ENCODE measurements around the gene GAMT. TPM values are rescaled to one million over a fixed set of nuclear protein-coding genes. Genes with fewer than 3 reads are reported as not detected.

Gene GAMT
- total RNA-seq, 1 experiment from 2014 or later, result 22.1 TPM

GRCh38 chr19:1384478-1385110, 16.7 kb downstream of the GAMT start:
- Histone ChIP-seq H3K4me3 (peak overlapping the region; percentile 69), H3K36me3 (0 out of 2 replicates have a peak, but pooled peaks cover 2% of the 10 kb centered on the region), H3K9me3 (no peaks in the 10 kb centered on the region), H3K27me3 (no peaks in the 10 kb centered on the region)
- no peak for DNase-seq

- Histone ChIP-seq H3K27me3 (no peaks in the 10 kb centered on the region), H3K36me3 (0 out of 2 replicates have a peak, but pooled peaks cover under 1% of the 10 kb centered on the region), H3K9me3 (no peaks in the 10 kb centered on the region), H3K4me3 (peak overlapping the region; percentile 69)
- no peak for DNase-seq
These were observed 17.3 kb downstream of the GAMT start for GRCh38 chr19:1384085-1384462.

GRCh38 chr19:1383312-1384084, 17.8 kb downstream of the GAMT start, which contains the start of gene NDUFS7:
TSS of gene NDUFS7 (plus strand) at chr19:1383907. CDS start at chr19:1383927, 20 bp downstream.
- Histone ChIP-seq H3K9me3 (no peaks in the 10 kb centered on the region), H3K27me3 (no peaks in the 10 kb centered on the region)
- peak; percentile 79 for DNase-seq

GRCh38 chr19:1383017-1383311, 18.4 kb downstream of the GAMT start:
- no peak overlapping the region for H3K4me3 ChIP-seq
- no peak for DNase-seq
- no peaks in the 10 kb centered on the region for H3K27me3 ChIP-seq

More at GRCh38 chr19:1383312-1384084, 17.8 kb downstream of the GAMT start, which contains the start of gene NDUFS7:
- H3K4me3 ChIP-seq, result peak within 1 kb of the TSS; percentile 69
- no peaks in the 10 kb centered on the region for H3K36me3 ChIP-seq

GRCh38 chr19:1382250-1382649, 19.1 kb downstream of the GAMT start:
- Histone ChIP-seq H3K4me3 (no peak overlapping the region), H3K27me3 (no peaks in the 10 kb centered on the region), H3K9me3 (no peaks in the 10 kb centered on the region), H3K36me3 (no peaks in the 10 kb centered on the region)
- DNase-seq, result no peak

More at GRCh38 chr19:1383017-1383311, 18.4 kb downstream of the GAMT start:
- H3K36me3 ChIP-seq, result no peaks in the 10 kb centered on the region
- no peaks in the 10 kb centered on the region for H3K9me3 ChIP-seq

- Histone ChIP-seq H3K27me3 (no peaks in the 10 kb centered on the region), H3K4me3 (no peak overlapping the region), H3K36me3 (no peaks in the 10 kb centered on the region), H3K9me3 (no peaks in the 10 kb centered on the region)
- no peak for DNase-seq
These were observed 21.3 kb downstream of the GAMT start for GRCh38 chr19:1379961-1380489.

- DNase-seq, result no peak
These were observed 22.0 kb downstream of the GAMT start for GRCh38 chr19:1379126-1379905.

GRCh38 chr19:1377965-1378785, 23.2 kb downstream of the GAMT start:
- Histone ChIP-seq H3K36me3 (no peaks in the 10 kb centered on the region), H3K9me3 (no peaks in the 10 kb centered on the region), H3K4me3 (no peak overlapping the region), H3K27me3 (no peaks in the 10 kb centered on the region)
- DNase-seq, result no peak

More at GRCh38 chr19:1379126-1379905, 22.0 kb downstream of the GAMT start:
- Histone ChIP-seq H3K27me3 (no peaks in the 10 kb centered on the region), H3K9me3 (no peaks in the 10 kb centered on the region), H3K36me3 (no peaks in the 10 kb centered on the region), H3K4me3 (no peak overlapping the region)

- no peak overlapping the region for H3K4me3 ChIP-seq
- no peaks in the 10 kb centered on the region for H3K9me3 ChIP-seq
- no peaks in the 10 kb centered on the region for H3K36me3 ChIP-seq
- no peaks in the 10 kb centered on the region for H3K27me3 ChIP-seq
- DNase-seq, result no peak
These were observed 24.0 kb downstream of the GAMT start for GRCh38 chr19:1377176-1377964.

GRCh38 chr19:1376415-1376805, 24.9 kb downstream of the GAMT start:
- no peaks in the 10 kb centered on the region for H3K9me3 ChIP-seq
- no peaks in the 10 kb centered on the region for H3K27me3 ChIP-seq
- H3K4me3 ChIP-seq, result no peak overlapping the region
- no peak for DNase-seq
- H3K36me3 ChIP-seq, result no peaks in the 10 kb centered on the region

- no peak for DNase-seq
- no peaks in the 10 kb centered on the region for H3K9me3 ChIP-seq
- H3K4me3 ChIP-seq, result no peak overlapping the region
- H3K27me3 ChIP-seq, result no peaks in the 10 kb centered on the region
- no peaks in the 10 kb centered on the region for H3K36me3 ChIP-seq
These were observed 27.1 kb downstream of the GAMT start for GRCh38 chr19:1374250-1374577.

GRCh38 chr19:1373534-1374249, 27.6 kb downstream of the GAMT start:
- Histone ChIP-seq H3K36me3 (no peaks in the 10 kb centered on the region), H3K4me3 (no peak overlapping the region), H3K9me3 (no peaks in the 10 kb centered on the region), H3K27me3 (no peaks in the 10 kb centered on the region)
- no peak for DNase-seq

- H3K4me3 ChIP-seq, result no peak overlapping the region
- no peaks in the 10 kb centered on the region for H3K27me3 ChIP-seq
- no peak for DNase-seq
- H3K36me3 ChIP-seq, result no peaks in the 10 kb centered on the region
- H3K9me3 ChIP-seq, result no peaks in the 10 kb centered on the region
These were observed 28.3 kb downstream of the GAMT start for GRCh38 chr19:1373042-1373533.

- H3K36me3 ChIP-seq, result no peaks in the 10 kb centered on the region
- DNase-seq, result no peak
- no peak overlapping the region for H3K4me3 ChIP-seq
- H3K9me3 ChIP-seq, result no peaks in the 10 kb centered on the region
- H3K27me3 ChIP-seq, result no peaks in the 10 kb centered on the region
These were observed 30.6 kb downstream of the GAMT start for GRCh38 chr19:1370579-1371361.
